HG02678 (cell line): ENCODE data around the gene EIF2S1.

Source experiments
- ATAC-seq: cut with Tn5 transposase; IDR thresholded peaks from one replicate; pipeline ENCODE4 v1.9.1; 2021; ENCODE audit warnings: mild to moderate bottlenecking, moderate library complexity; ENCODE audit not compliant: unreplicated experiment

EIF2S1 gene

DNA sequence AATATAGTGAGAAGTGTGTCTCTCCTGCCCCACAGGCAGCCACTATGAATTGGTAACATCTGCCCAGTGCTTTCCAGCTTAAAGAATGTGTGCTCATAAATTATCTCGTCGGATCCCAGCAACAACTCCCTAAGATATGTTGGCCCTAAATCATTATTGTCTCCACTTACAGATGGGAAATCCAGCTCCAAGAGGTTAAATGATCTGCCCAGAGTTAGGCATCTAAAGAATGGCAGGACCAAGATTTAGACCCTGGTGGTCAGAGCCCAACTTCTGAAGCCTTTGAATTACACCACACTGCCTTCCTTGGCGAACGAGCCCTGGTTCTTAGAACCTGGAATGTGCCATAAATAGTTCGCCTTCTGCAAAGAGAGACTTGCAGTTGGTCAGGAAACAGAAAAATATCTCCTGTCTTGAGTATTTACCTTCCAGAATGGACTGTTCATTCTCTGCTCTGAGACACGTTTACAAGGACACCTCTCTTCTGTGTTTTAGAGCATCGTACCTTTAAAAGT, 72.0 kb downstream of the EIF2S1 start:
- no peak for ATAC-seq

DNA sequence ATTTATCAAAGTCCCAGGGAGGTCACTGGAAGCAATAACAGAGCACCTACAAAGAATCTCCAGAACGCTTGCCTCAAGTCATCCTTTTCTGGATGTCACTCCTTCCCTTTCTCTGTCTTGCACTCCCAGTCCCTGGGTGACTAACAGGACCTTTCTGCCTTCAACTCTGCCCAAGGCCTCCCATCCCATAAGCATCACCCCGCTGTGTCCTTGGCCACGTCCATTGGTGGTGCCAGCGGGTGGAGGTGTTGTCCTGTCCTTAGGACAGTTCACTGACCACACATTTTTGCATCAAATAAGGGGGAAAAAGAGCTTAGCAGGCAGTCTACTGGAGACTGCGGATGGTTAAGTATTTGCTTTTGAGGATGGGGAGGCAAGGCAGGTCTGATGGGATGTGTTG, 75.5 kb downstream of the EIF2S1 start:
- ATAC-seq: no peak
